HG03565 (cell line): Measurements from ENCODE around the gene L3MBTL1.

ENCODE experiments used
- ATAC-seq: cut with Tn5 transposase; IDR thresholded peaks from one replicate; pipeline ENCODE4 v1.9.1; 2021; ENCODE audit warnings: mild to moderate bottlenecking, moderate library complexity; ENCODE audit not compliant: unreplicated experiment

The L3MBTL1 gene

DNA sequence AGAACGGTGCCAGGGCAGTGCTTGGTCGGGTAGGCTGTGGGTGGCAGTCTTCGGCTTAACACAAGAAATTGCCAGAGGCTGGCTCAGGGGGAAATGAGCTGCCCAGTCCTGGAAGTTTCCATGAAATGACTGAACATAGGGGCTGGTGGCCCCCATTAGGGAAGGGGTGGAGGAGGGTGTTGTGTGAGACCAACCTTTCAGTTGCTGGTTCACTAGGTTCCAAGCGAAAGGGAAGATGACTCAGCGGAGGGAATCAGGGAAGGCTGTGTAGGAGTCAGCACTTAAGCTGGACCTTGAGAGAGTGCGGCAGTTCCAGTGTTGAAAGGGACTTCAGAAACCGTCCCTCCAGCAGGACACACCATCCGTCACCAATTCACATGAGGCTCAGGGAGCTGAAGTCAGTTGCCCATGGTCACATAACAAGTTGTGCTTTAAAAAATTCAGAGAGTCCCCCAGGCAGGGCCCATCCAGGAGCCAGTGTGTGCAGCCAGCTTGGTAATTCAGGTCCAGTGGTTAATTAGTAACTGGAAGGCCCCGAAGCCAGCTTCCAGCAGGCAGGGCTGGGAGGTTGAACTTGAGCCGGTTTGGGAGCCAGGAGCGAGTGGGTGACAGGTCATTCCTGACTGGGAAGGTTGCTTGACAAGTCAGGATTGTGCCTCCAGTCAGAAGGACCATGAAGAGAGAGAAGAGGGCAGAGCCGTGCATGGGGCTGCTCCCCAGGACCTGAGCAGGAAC lies 51.1 kb downstream of the L3MBTL1 start, which contains the start of gene SGK2:
Gene SGK2 (plus strand): TSS at position 616 of the 735 bp plus-strand sequence. CDS start 7,469 bp downstream, outside the sequence.
- no peak for ATAC-seq

DNA sequence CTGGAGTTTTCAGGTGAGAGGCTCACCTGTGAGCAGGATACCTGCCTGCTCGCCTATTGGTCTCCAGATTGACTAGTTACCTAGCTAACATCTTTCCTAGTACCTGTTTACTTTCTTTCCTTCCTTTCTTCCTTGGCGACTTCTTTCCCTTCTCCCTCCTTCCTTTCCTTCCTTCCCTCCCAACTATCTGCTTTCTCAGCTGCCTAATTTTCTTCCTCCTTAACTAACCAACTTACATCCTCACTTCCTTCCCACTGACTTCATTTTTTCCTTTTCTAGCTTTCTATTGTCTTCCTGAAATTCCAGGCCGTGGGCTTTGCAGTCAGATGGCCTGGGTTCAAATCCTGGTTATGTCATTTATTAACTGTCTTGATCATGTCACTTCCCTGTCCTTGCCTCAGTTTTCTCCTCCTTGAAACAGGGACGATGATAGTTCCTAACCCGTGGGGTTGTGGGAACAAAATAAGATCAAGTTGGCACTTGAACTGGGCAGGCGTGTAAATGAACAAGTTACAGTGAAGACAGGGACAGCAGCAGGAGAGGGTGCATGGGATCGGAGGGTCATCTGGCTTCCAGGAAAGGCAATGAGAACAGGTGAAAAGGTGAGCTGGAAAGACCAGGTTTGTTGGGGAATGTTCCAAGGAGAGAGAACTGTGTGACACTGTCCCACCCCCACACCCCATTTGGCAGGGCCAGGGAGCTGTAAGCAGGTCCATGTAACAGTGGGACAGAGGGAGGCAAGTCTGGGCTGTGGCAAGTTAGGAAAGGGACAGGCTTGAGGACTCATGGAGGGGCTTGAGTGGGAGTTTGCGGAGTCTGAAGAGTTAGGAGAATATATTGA lies 51.9 kb downstream of the L3MBTL1 start:
- ATAC-seq: no peak

GRCh38 chr20:43560974-43561373 lies 53.5 kb downstream of the L3MBTL1 start:
- no peak for ATAC-seq

DNA sequence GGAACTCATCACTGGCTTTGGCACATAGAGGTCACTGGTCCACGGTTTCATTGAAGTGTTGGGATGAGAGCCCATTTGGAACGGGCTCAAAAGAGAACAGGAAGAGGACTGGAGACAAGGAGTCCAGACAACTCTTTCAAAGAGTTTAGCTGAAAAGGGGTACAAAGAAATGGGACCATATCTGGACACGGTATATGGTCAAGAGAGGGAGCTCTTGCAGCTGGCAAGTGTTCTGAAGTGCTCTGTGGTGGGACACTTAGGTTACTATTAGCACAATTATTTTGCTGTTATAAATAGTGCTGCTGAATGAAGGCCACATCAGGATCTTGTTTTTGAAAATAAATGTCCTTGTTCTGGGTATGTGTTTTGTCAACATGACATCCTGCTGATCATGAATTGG lies 55.9 kb downstream of the L3MBTL1 start:
- ATAC-seq: no peak

DNA sequence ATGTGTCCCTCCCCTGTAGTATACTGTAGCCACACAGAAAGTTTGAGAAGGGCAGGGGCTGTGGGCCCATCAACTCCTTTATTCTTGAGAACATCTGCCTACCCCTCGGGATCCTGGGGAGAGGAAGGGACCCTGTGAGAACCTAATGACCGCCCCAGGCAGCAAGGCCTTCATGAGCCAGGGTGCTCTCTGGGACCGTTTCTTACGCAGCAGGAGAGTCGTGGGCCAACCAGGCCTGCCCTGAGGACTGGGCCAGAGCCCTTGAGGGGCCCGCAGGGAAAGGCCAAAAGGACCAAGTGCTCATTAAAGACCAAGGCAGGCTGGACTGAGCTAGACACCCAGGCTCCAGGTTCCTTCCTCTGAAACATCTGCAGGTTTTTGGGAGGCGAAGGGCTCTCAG lies 56.5 kb downstream of the L3MBTL1 start:
- ATAC-seq: no peak

- ATAC-seq: no peak
These were observed 57.0 kb downstream of the L3MBTL1 start for GRCh38 chr20:43564455-43564854.

DNA sequence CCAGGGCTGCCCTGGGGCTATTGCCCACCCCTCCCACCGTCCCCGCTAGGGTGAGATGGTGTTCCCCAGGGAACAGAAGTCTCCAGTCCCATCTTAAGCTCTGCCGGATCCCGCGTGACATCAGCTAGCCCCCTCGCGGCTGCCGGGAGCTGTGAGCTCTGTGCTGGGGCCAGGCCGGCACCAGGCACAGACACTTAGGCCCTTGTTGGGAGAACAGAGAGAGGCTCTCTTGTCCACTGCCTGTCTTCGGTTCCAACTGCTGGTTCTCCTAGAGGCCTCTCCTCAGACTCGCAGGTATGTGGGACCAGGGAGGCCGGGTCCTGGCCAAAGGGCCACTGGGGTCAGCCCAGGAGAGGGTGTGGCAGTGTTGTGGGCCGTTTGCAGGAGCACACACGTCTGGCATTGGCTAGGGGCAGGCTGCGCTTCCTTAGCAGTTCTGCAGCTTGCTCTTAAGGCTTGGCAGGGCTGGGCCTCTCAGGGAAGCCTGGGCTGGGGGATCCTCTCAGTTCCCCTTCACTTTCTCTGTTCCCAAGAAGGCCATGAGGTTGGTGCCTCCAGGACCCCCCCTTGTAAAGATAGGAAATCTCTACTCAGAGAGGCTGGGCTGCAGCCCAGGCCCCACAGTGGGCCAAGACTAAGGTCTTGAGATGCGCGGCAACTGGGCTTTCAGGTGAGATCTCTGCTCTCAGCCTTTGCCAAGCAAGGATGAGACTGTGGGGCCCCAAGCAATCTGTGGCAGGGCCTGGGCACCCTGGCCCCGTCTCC lies 57.7 kb downstream of the L3MBTL1 start:
- ATAC-seq: no peak

GRCh38 chr20:43565758-43566104 lies 58.2 kb downstream of the L3MBTL1 start:
- no peak for ATAC-seq

GRCh38 chr20:43567477-43567876 lies 60.0 kb downstream of the L3MBTL1 start:
- ATAC-seq: no peak

GRCh38 chr20:43568706-43569105 lies 61.2 kb downstream of the L3MBTL1 start:
- no peak for ATAC-seq

DNA sequence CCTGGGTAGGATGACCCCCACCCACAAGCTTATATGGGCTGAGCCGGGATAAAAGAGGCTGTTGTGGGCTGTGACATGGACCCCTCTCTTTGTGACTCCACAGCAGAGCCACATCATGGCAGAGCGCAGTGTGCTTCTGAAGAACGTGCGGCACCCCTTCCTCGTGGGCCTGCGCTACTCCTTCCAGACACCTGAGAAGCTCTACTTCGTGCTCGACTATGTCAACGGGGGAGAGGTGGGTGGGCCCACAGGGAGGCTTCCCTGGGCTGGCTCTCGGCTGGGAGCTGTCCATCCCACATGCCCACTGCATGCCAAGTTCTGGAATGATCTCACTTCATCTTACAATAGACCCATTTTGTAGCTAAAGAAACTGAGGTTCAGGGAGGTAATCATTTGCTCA lies 61.8 kb downstream of the L3MBTL1 start:
- no peak for ATAC-seq

DNA sequence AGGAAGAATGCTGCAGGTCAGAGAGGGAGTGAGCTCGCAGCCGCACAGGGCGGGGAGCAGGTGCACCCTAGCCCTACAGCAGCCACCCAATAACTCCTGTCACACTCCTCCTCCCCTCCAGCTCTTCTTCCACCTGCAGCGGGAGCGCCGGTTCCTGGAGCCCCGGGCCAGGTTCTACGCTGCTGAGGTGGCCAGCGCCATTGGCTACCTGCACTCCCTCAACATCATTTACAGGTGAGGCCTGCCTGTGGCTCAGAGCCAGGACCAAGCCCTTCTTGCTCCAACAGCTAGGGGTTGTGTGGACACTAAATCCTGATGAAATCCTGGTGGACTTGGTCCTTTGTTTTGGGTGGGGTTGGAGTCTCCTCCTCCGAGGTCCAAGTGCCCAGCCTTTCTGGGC lies 63.0 kb downstream of the L3MBTL1 start:
- ATAC-seq: no peak

- no peak for ATAC-seq
These were observed 63.8 kb downstream of the L3MBTL1 start for GRCh38 chr20:43571310-43571709.

DNA sequence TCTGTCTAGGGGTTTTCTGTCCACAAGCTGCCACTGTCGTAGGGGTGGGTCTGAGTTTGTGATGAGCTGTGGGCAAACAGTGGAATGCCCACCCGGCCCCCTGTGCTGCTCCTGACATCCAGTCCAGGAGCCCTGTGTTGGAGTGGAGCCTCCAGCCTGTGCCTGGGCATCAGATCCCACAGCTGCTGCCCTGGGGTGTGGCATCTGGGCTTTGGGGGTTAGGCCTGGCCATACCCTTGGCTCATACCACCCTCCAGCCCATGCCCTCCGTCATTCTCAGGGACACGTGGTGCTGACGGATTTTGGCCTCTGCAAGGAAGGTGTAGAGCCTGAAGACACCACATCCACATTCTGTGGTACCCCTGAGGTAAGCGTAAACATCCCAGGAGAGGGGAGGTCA lies 64.3 kb downstream of the L3MBTL1 start:
- no peak for ATAC-seq

DNA sequence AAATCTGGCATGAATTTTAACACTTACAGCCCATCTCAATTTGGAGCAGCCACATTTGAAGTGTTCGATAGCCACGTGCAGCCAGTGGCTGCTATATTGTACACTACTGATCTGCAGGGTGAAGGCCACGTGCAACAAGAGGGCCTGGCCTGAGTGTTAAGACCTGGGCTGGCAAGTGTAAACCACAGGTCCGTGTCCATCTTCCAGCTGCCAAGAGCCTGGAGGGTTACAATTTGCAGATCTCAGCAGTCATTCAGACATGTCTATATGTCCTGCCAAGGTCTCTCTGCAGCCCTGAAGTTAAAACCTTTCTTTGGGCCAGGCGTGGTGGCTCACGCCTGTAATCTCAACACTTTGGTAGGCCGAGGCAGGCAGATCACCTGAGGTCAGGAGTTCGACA lies 65.4 kb downstream of the L3MBTL1 start:
- ATAC-seq: no peak

DNA sequence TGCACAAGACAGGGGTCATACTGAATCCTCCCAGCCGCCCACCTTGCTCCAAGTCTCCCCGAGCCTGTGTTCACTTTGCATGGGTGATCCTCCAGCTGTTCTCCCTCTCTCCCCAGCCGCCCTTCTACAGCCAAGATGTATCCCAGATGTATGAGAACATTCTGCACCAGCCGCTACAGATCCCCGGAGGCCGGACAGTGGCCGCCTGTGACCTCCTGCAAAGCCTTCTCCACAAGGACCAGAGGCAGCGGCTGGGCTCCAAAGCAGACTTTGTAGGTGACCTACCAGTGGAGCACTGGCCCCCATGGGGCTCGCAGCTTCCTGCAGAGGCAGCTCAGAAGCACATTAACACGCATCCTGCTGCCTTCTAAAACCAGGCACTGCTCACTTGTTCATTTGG lies 68.6 kb downstream of the L3MBTL1 start:
- no peak for ATAC-seq

GRCh38 chr20:43579861-43580793 lies 72.6 kb downstream of the L3MBTL1 start:
- ATAC-seq: no peak

DNA sequence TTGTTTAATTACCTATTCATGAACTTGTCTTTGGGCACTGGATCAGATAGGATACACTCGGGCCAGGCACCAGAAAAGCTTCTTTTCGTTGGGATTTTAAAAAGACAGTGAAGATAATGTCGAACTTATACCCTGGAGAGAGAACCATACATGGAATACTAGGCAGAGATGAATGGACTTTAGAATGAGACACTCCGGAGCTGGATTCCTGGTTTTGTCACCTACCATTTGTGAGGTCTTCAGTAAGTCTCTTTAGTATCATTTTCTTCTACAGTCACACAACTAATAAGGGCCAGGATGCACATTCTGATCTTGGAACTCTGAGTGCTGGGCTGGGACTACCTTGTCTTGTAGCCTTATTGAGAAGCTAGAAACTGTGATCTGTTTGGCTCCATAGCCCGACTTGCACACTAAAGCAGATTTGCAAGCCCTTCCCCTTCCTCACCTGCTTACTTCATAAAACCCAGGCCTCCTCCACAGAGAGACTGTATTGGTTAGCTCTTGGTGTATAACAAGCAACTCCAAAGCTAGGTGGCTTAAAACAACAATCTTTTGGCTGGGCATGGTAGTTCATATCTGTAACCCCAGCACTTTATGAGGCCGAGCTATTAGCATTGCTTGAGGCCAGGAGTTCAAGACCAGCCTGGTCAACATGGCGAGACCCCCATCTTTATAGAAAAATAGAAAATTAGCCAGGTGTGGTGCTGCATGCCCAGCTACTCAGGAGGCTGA lies 75.8 kb downstream of the L3MBTL1 start:
- ATAC-seq: no peak

GRCh38 chr20:43583982-43584432 lies 76.5 kb downstream of the L3MBTL1 start:
- no peak for ATAC-seq
